Heart right ventricle (tissue), 16 donors: ENCODE measurements around the gene TUBGCP6. TPM values are rescaled to one million over a fixed set of nuclear protein-coding genes. Genes with fewer than 3 reads are reported as not detected.

Experiments used
- ATAC-seq, 8 donors: fragments of 200-7000 bp; cut with Tn5 transposase; one replicate each; pipeline ENCODE4 v1.9.1; 2020; ENCODE audit warnings: mild to moderate bottlenecking in 8 of 8, moderate library complexity in 8 of 8, moderate number of reproducible peaks in 1 of 8
- DNase-seq, 2 donors: peaks; one replicate each; pipeline ENCODE4 v3.0.0-alpha.2; 2020
- H3K27ac ChIP-seq, 10 donors: fragments of 200-600 bp; sonication (generic) in 2 of 10; one replicate each; pipeline versions ENCODE4 v1.5.0 to v1.8.0; 2020 to 2022; ENCODE audit warnings: mild to moderate bottlenecking in 3 of 10
- H3K27me3 ChIP-seq, 7 donors: fragments of 200-600 bp; one replicate each; pipeline ENCODE4 v1.8.0; 2021 to 2022; ENCODE audit warnings: mild to moderate bottlenecking in 2 of 7
- H3K36me3 ChIP-seq, 9 donors: fragments of 200-600 bp; sonication (generic) in 1 of 9; one replicate each; pipeline versions ENCODE4 v1.5.0 to v1.8.0; 2020 to 2022; ENCODE audit warnings: mild to moderate bottlenecking in 2 of 9
- H3K4me1 ChIP-seq, 9 donors: fragments of 200-600 bp; sonication (generic) in 1 of 9; one replicate each; pipeline versions ENCODE4 v1.5.0 to v1.8.0; 2020 to 2022; ENCODE audit warnings: mild to moderate bottlenecking in 4 of 9
- H3K4me3 ChIP-seq, 10 donors: fragments of 200-600 bp; sonication (generic) in 2 of 10; one replicate each; pipeline versions ENCODE4 v1.5.0 to v1.8.0; 2020 to 2022; ENCODE audit warnings: mild to moderate bottlenecking in 7 of 10, moderate library complexity in 2 of 10
- H3K9me3 ChIP-seq, 11 donors: fragments of 200-600 bp in 10 of 11; sonication (generic) in 2 of 11; one replicate each; pipeline versions ENCODE4 v1.5.0 to v1.8.0; 2013 to 2022; ENCODE audit warnings: mild to moderate bottlenecking in 2 of 11, control low read depth in 1 of 11, moderate library complexity in 1 of 11
- WGBS, 2 donors: extraction: QIAGEN DNeasy Blood & Tissue Kit; methylation state at CpG; one replicate each; pipeline ENCODE4 v1.1.7; 2013; ENCODE audit warnings: inconsistent platforms in 1 of 2; 5-methylcytosine and 5-hydroxymethylcytosine counted together
- intact Hi-C, 10 donors: fragments of 100-400 bp; cut with DNase I; formaldehyde crosslinking; loops; one replicate each; pipeline versions ENCODE4 v1.11.1 to v1.14.2; 2022
- polyA plus RNA-seq, 2 donors: library from polyadenylated mRNA; stranded (reverse); fragments of 200-250 nt; gene quantifications; one replicate each; pipeline ENCODE4 v1.2.3, GENCODE V29; 2013
- total RNA-seq, 10 donors: library from RNA; stranded (reverse); fragmentation: NEBNext Ultra II Directional in 3 of 10; extraction: Animal tissue kit (Norgen Biotek cat#: 25700) in 3 of 10; gene quantifications; one replicate each; pipeline versions ENCODE4 v1.2.1 to v1.2.4, GENCODE V29; 2021 to 2023
- TF ChIP-seq, protein P1 (sequence below), 9 donors: fragments of 200-600 bp; sonication (generic) in 2 of 9; IDR thresholded peaks; one replicate each; pipeline versions ENCODE4 v1.5.0 to v1.8.0; 2021 to 2022; ENCODE audit warnings: antibody characterized with exemption in 9 of 9, mild to moderate bottlenecking in 5 of 9, moderate library complexity in 1 of 9
- donor health status: Arrhythmogenic right ventricular cardiomyopathy.
- donor health status: ischemic (EF 13 %, LVEDD 7.1; RV severe dilation, severe dysfunction).
- donor health status: healthy with polysubstance abuse.
- donor health status: DM: no; HTN: yes; CAD: no.
- donor health status: DM: no; HTN: no; CAD: no.
- donor health status: ischemic (EF 25% LVEDD 6.9; RV normal size, moderate dysfunction).
- donor health status: ischemic (EF 25% LVEDD 5.7; RV mildly dilated, moderate dysfunction).
- donor health status: healthy.
- donor health status: DM: yes; HTN: yes; CAD: no.
- donor health status: Ischemic cardiomyopathy.
- donor health status: ischemic (EF 35%, LVEDD 5.7; RV mildly dilated, moderate dysfunction).
- donor health status: nonischemic (EF 11% LVEDD 7.7; RV severe dilation, severe dysfunction).
- donor health status: DM: yes; HTN: yes; CAD: no.
- donor health status: PGD.
- donor health status: ischemic (EF 29% LVEDD 5.4; RV normal size, mild dysfunction).
- donor health status: nonischemic (EF 23%, LVEDD 6.1; RV moderate dilation, normal function).

The TUBGCP6 gene
- total and polyA plus RNA-seq, 12 donors, result 14.2 to 40.7 (median 18.5) TPM

DNA sequence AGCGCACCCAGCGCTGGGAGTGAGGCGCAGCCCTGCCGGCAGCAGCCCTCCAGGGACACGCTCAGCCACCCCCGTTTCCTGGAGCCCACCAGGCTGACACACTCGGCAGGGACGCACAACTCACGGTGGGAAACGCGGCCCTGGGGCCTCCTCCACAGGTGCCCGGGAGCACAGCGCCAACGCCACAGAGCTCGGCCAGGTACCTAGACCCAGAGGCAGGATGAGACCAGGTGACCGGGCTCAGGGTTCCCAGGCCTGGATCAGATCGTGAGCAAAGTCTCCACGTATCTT lies 18.0 kb downstream of the TUBGCP6 start:
- intact Hi-C loops, result no loop called here
- no peak overlapping the region for H3K27ac ChIP-seq
- no peak for ATAC-seq
- WGBS, 2 donors, result 93% methylated on average over 18 of the region's 18 CpGs
- H3K36me3 ChIP-seq, result peaks cover 0 to 96% (median 22%) of the 10 kb centered on the region in 9 donors
- H3K27me3 ChIP-seq, result no peaks in the 10 kb centered on the region
- TF ChIP-seq, protein P1, sequence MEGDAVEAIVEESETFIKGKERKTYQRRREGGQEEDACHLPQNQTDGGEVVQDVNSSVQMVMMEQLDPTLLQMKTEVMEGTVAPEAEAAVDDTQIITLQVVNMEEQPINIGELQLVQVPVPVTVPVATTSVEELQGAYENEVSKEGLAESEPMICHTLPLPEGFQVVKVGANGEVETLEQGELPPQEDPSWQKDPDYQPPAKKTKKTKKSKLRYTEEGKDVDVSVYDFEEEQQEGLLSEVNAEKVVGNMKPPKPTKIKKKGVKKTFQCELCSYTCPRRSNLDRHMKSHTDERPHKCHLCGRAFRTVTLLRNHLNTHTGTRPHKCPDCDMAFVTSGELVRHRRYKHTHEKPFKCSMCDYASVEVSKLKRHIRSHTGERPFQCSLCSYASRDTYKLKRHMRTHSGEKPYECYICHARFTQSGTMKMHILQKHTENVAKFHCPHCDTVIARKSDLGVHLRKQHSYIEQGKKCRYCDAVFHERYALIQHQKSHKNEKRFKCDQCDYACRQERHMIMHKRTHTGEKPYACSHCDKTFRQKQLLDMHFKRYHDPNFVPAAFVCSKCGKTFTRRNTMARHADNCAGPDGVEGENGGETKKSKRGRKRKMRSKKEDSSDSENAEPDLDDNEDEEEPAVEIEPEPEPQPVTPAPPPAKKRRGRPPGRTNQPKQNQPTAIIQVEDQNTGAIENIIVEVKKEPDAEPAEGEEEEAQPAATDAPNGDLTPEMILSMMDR (IDR thresholded peaks at IDR 0.05), result no peak
- H3K4me3 ChIP-seq, result no peak overlapping the region
- no peaks in the 10 kb centered on the region for H3K9me3 ChIP-seq
- no peaks in the 10 kb centered on the region for H3K4me1 ChIP-seq
- DNase-seq, result no peak

DNA sequence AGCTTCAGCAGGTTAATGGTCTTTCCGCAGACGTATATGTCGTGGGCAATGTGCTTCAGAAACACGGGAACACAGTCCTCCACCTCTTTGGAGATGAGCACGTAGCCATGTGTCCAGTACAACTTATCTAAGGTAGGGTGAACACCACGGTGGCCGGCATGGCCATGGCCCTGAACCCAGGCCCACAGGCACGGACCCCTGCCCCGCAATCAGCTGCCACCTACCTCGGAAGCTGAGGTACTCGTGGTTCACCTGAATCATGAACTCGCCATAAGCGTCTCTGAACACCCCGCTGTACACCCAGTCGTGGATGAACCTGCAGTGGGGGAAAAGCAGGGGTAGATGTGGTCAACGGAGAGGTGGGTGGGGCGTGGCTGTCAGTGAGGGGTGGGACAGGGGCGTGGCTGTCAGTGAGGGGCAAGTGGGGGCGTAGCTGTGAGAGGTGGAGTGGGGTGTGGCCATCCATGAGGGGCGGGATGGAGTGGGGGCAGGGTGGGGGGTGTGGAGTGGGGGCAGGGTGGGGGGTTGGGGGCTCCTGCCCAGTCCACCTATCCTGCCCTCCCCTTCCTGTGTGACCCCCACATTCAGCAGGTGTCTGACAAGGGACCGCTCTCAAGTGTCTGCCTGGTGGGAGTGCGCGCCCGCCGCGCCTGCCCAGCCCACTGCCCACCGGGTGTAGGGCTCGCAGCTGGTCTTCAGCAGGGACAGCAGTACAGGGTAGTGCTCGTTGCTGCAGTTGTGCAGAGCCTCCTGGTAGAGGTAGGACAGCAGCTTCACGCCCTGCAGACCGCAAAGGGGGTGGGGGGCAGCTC lies 18.6 kb downstream of the TUBGCP6 start:
- DNase-seq (no peak), ATAC-seq (peak in 1 of 8 donors; percentile 6)
- H3K9me3 ChIP-seq, result no peaks in the 10 kb centered on the region
- intact Hi-C loops, result no loop called here
- TF ChIP-seq, protein P1 (IDR thresholded peaks at IDR 0.05), result no peak
- H3K4me1 ChIP-seq, result no peaks in the 10 kb centered on the region
- H3K4me3 ChIP-seq, result no peak overlapping the region
- no peak overlapping the region for H3K27ac ChIP-seq
- peaks cover 0 to 96% (median 28%) of the 10 kb centered on the region in 9 donors for H3K36me3 ChIP-seq
- WGBS, 2 donors, result 94% methylated on average over 31 of the region's 31 CpGs
- no peaks in the 10 kb centered on the region for H3K27me3 ChIP-seq

- no peaks in the 10 kb centered on the region for H3K27me3 ChIP-seq
- 82 to 83% methylated on average over 24 of the region's 24 CpGs for WGBS, 2 donors
- no peak overlapping the region for H3K27ac ChIP-seq
- peaks cover 0 to 99% (median 37%) of the 10 kb centered on the region in 9 donors for H3K36me3 ChIP-seq
- no peaks in the 10 kb centered on the region for H3K4me1 ChIP-seq
- no peaks in the 10 kb centered on the region for H3K9me3 ChIP-seq
- ATAC-seq (no peak), DNase-seq (no peak)
- TF ChIP-seq, protein P1 (IDR thresholded peaks at IDR 0.05), result no peak
- intact Hi-C loops, result no loop called here
- H3K4me3 ChIP-seq, result no peak overlapping the region
Measured at GRCh38 chr22:50225200-50225969, 19.4 kb downstream of the TUBGCP6 start.

GRCh38 chr22:50224071-50224470 lies 20.8 kb downstream of the TUBGCP6 start:
- Histone ChIP-seq H3K9me3 (no peaks in the 10 kb centered on the region), H3K27ac (no peak overlapping the region), H3K36me3 (peaks cover 0 to 99% (median 38%) of the 10 kb centered on the region in 9 donors), H3K4me3 (no peak overlapping the region), H3K4me1 (peaks cover 0 to 12% (median 6%) of the 10 kb centered on the region in 9 donors), H3K27me3 (no peaks in the 10 kb centered on the region)
- DNase-seq (no peak), ATAC-seq (no peak)
- TF ChIP-seq, protein P1 (IDR thresholded peaks at IDR 0.05), result no peak
- intact Hi-C loops, result no loop called here
- 95 to 96% methylated on average over 16 of the region's 16 CpGs for WGBS, 2 donors
